ENCODE measurements around the gene PRRC2B. TPM values are rescaled to one million over a fixed set of nuclear protein-coding genes. Genes with fewer than 3 reads are reported as not detected.
A peak's percentile ranks its signal among the peaks of the same experiment; 100 is the strongest.

PRRC2B gene
- total and polyA plus RNA-seq, 2 of the 8 experiments (the other 6 are each of a cell fraction or from before 2014, with no cell fraction given), result 37.3 to 249 TPM

- no peak overlapping the region for H2BK120ac ChIP-seq (replicated peaks; ENCODE audit: low read depth, low read length)
- POLR2A ChIA-PET (ENCODE audit: partially characterized antibody), result interaction anchor here (0.7 to 1.6 kb wide), 5 partner anchors 15 to 50 kb away, joined by 3 to 5 read pairs (median 3); no protein-coding TSS in a partner anchor
- H2AFZ ChIP-seq (ENCODE audit: low read length), result no peak overlapping the region
- H3K27me3 ChIP-seq (replicated peaks in 1 of 4; ENCODE audit: control insufficient read depth in 3 of 4, extremely low read depth in 1 of 4, insufficient read depth in 3 of 4, low read length in 3 of 4), result no peaks in the 10 kb centered on the region
- no peaks in the 10 kb centered on the region for H3K9me3 ChIP-seq (ENCODE audit: insufficient read depth in 2 of 2, low read depth in 1 of 2, low read length in 1 of 2)
- no peak overlapping the region for H3K4ac ChIP-seq (replicated peaks; ENCODE audit: insufficient read length, low read depth, low read length)
- no peaks in the 10 kb centered on the region for H3K23me2 ChIP-seq (ENCODE audit: low read depth, low read length)
- peaks cover 81 to 99% of the 10 kb centered on the region in 2 experiments for H3K79me2 ChIP-seq (ENCODE audit: control insufficient read depth in 1 of 2, insufficient read depth in 2 of 2, low read length in 2 of 2)
- no peak overlapping the region for H2BK20ac ChIP-seq (ENCODE audit: low read length)
- H4K91ac ChIP-seq (replicated peaks; ENCODE audit: insufficient read length, low read length), result no peak overlapping the region
- H2BK5ac ChIP-seq (ENCODE audit: low read depth, low read length), result no peak overlapping the region
- no peak for FAIRE-seq
- peaks cover 53 to 60% of the 10 kb centered on the region in 2 experiments for H4K20me1 ChIP-seq (replicated peaks in 1 of 2; ENCODE audit: control insufficient read depth in 1 of 2, insufficient read depth in 2 of 2, low read length in 2 of 2)
- H3K79me1 ChIP-seq (ENCODE audit: low read depth, low read length), result peaks cover 17% of the 10 kb centered on the region
- H3K36me3 ChIP-seq (ENCODE audit: control insufficient read depth in 2 of 4, insufficient read depth in 4 of 4, low read length in 3 of 4), result no peaks in the 10 kb centered on the region; a peak in 1 of 8 replicates
- H2BK15ac ChIP-seq (ENCODE audit: low read length), result no peak overlapping the region
- no peak overlapping the region for H4K8ac ChIP-seq (ENCODE audit: extremely low read depth, insufficient read depth, low read length)
- no peak overlapping the region for H2BK12ac ChIP-seq (ENCODE audit: low read depth, low read length)
- CTCF ChIA-PET (ENCODE audit: partially characterized antibody), result interaction anchor here (0.7 to 2.7 kb wide), 6 partner anchors 10 to 74 kb away, joined by 3 to 10 read pairs (median 5); no protein-coding TSS in a partner anchor
- H3K14ac ChIP-seq (ENCODE audit: insufficient read length), result no peak overlapping the region
- H3K9ac ChIP-seq (replicated peaks in 1 of 4; ENCODE audit: extremely low read depth in 1 of 4, low read depth in 3 of 4, low read length in 3 of 4), result no peak overlapping the region
- 59% methylated on average over 14 of the region's 14 CpGs; no CpG with 5 or more reads in 1 of the 2 experiments for WGBS, 2 experiments (ENCODE audit: extremely low coverage in 1 of 2, insufficient coverage in 1 of 2, insufficient read length in 1 of 2, insufficient replicate concordance in 2 of 2, low coverage in 1 of 2, low lambda C conversion rate in 2 of 2, missing lambda C conversion rate in 1 of 2)
- H3K56ac ChIP-seq (replicated peaks; ENCODE audit: insufficient read length, low read depth, low read length), result no peak overlapping the region
- H2AK5ac ChIP-seq (ENCODE audit: low read depth, low read length), result no peak overlapping the region
- peak overlapping the region in 1 of 4 experiments; percentile 19; a peak in 1 of 8 replicates for H3K4me3 ChIP-seq (ENCODE audit: extremely low read depth in 1 of 4, insufficient read depth in 2 of 4, low read depth in 3 of 4, low read length in 4 of 4)
- H4K5ac ChIP-seq (ENCODE audit: insufficient read length, low read depth, low read length), result no peak overlapping the region
- peak in 1 of 2 experiments; percentile 53 for DNase-seq (ENCODE audit: low read depth in 1 of 2, low spot score in 2 of 2)
- H3K18ac ChIP-seq (ENCODE audit: extremely low read depth, low read length), result no peak overlapping the region
- H3K4me1 ChIP-seq (replicated peaks in 1 of 4; ENCODE audit: control insufficient read depth in 3 of 4, insufficient read depth in 4 of 4, low read length in 3 of 4), result peaks cover 21 to 39% (median 35%) of the 10 kb centered on the region in 4 experiments
- no peak overlapping the region for H3K23ac ChIP-seq (ENCODE audit: insufficient read length)
- no peak overlapping the region for H3K27ac ChIP-seq (ENCODE audit: low read depth, low read length)
- H3K4me2 ChIP-seq (ENCODE audit: insufficient read depth in 1 of 2, low read depth in 2 of 2, low read length in 2 of 2), result peak overlapping the region; percentile 7 to 31; a peak in 3 of 4 replicates
- TF ChIP-seq EP300 (IDR thresholded peaks at IDR 0.05; ENCODE audit: borderline replicate concordance in 1 of 2, low read depth in 2 of 2, low read length in 2 of 2), result no peak
- TF ChIP-seq, protein P1, sequence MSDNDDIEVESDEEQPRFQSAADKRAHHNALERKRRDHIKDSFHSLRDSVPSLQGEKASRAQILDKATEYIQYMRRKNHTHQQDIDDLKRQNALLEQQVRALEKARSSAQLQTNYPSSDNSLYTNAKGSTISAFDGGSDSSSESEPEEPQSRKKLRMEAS (IDR thresholded peaks at IDR 0.05), result peak; percentile 47; the same call in 1 of the 2 replicates
- 0 out of 2 replicates have a peak, but pooled peaks have one; percentile 13 for TF ChIP-seq POLR2AphosphoS5 (IDR thresholded peaks at IDR 0.05; ENCODE audit: low read depth, low read length)
- no peak for TF ChIP-seq RXRA (IDR thresholded peaks at IDR 0.05; ENCODE audit: insufficient read depth, low read depth, low read length)
- 0 out of 2 replicates have a peak, but pooled peaks have one; percentile 22 for TF ChIP-seq CREB1 (IDR thresholded peaks at IDR 0.05)
- TF ChIP-seq SIN3A (conservative IDR thresholded peaks at IDR 0.05 in 1 of 2, IDR thresholded peaks at IDR 0.05 in 1 of 2; ENCODE audit: low read depth in 1 of 2, low read length in 2 of 2), result peak; percentile 84 to 89; a peak in 2 of 4 replicates
- TF ChIP-seq BACH1 (IDR thresholded peaks at IDR 0.05; ENCODE audit: low read length), result no peak
- TF ChIP-seq, protein P2, sequence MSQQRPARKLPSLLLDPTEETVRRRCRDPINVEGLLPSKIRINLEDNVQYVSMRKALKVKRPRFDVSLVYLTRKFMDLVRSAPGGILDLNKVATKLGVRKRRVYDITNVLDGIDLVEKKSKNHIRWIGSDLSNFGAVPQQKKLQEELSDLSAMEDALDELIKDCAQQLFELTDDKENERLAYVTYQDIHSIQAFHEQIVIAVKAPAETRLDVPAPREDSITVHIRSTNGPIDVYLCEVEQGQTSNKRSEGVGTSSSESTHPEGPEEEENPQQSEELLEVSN (IDR thresholded peaks at IDR 0.05), result 0 out of 2 replicates have a peak, but pooled peaks have one; percentile 27
- TF ChIP-seq ZNF274 (IDR thresholded peaks at IDR 0.05; ENCODE audit: borderline replicate concordance, extremely low read depth, low read length), result no peak
- 0 out of 2 replicates have a peak, but pooled peaks have one; percentile 45 for TF ChIP-seq TEAD4 (IDR thresholded peaks at IDR 0.05; ENCODE audit: low read depth, low read length)
- peak; percentile 69; the same call in 1 of the 2 replicates for TF ChIP-seq JUND (IDR thresholded peaks at IDR 0.05; ENCODE audit: low read length)
- no peak for TF ChIP-seq CTBP2 (IDR thresholded peaks at IDR 0.05; ENCODE audit: borderline replicate concordance, insufficient read depth, insufficient read length, low read length)
These were observed 29.3 kb downstream of the PRRC2B start for GRCh38 chr9:131423171-131423581.

All from H1 (cell line).